ENCODE data around the gene MDP1. TPM values are rescaled to one million over a fixed set of nuclear protein-coding genes. Genes with fewer than 3 reads are reported as not detected.

MDP1 gene
- total and polyA plus RNA-seq, 10 of the 15 experiments (the other 5 are each of a cell fraction or from before 2014, with no cell fraction given): 10.4 to 45.8 (median 23.5) TPM

GRCh38 chr14:24172871-24173281 is 43.0 kb downstream of the MDP1 start:
- 87% methylated on average over 20 of the region's 20 CpGs for WGBS (ENCODE audit: insufficient coverage, insufficient replicate concordance, low lambda C conversion rate, missing lambda C conversion rate)
- no peak overlapping the region; the same call in 1 of the 2 replicates for H3K27ac ChIP-seq (ENCODE audit: control insufficient read depth, insufficient read depth)
- peaks cover 4 to 6% of the 10 kb centered on the region in 2 experiments; a peak in 3 of 4 replicates for H3K36me3 ChIP-seq (ENCODE audit: control insufficient read depth in 2 of 2, insufficient read depth in 2 of 2, low read length in 1 of 2)
- DNase-seq (ENCODE audit: low read depth, low spot score) (no peak), FAIRE-seq (no peak), ATAC-seq (no peak)
- TF ChIP-seq GABPA (IDR thresholded peaks at IDR 0.05; ENCODE audit: low read depth) (no peak), POLR2AphosphoS5 (IDR thresholded peaks at IDR 0.05; ENCODE audit: low read length) (peak; percentile 55), ZBTB33 (IDR thresholded peaks at IDR 0.05) (no peak), CREM (IDR thresholded peaks at IDR 0.05; ENCODE audit: low read depth) (no peak), MLLT1 (IDR thresholded peaks at IDR 0.05) (peak; percentile 91), BHLHE40 (IDR thresholded peaks at IDR 0.05; ENCODE audit: borderline replicate concordance in 1 of 2, low read depth in 2 of 2, low read length in 1 of 2) (no peak), ZBTB40 (IDR thresholded peaks at IDR 0.05; ENCODE audit: borderline replicate concordance) (no peak), IKZF1 (conservative IDR thresholded peaks at IDR 0.05) (no peak), JUND (IDR thresholded peaks at IDR 0.05; ENCODE audit: low read depth, low read length) (no peak), POLR2A (IDR thresholded peaks at IDR 0.05; ENCODE audit: low read depth, low read length) (peak; percentile 42)
- ChIA-PET POLR2A (interaction anchor here (0.6 to 2.8 kb wide), 4 partner anchors 12 to 56 kb away, joined by 3 to 11 read pairs (median 8); partner anchors contain the start of genes IPO4, IRF9 and RNF31), CTCF (interaction anchor here (0.7 to 1.5 kb wide), 4 partner anchors 12 to 98 kb away, joined by 3 to 4 read pairs (median 3); partner anchors contain the start of genes IRF9 and MDP1), RAD21 (ENCODE audit: unreplicated experiment) (no interaction called here), SMC1A (ENCODE audit: uncharacterized antibody, unreplicated experiment) (interaction anchor here (1.0 kb wide), 1 partner anchor 11 kb away, joined by 3 read pairs; the partner anchor contains the start of gene IRF9)
- peak overlapping the region; percentile 69; the same call in 1 of the 2 replicates for H3K9ac ChIP-seq (ENCODE audit: control insufficient read depth, insufficient read depth, low read length)
- BruUV-seq (replicated peaks): no TSS peak
- in situ Hi-C loops (cut with MboI) (no loop called here), intact Hi-C loops (cut with micrococcal nuclease; ENCODE audit: unreplicated experiment) (no loop called here)
- H3K4me3 ChIP-seq: peak overlapping the region; percentile 62
- no peaks in the 10 kb centered on the region for H3K27me3 ChIP-seq (replicated peaks in 1 of 2; ENCODE audit: control insufficient read depth in 2 of 2, insufficient read depth in 2 of 2, low read length in 1 of 2)
- peaks cover 6% of the 10 kb centered on the region for H3K79me2 ChIP-seq (ENCODE audit: control insufficient read depth, insufficient read depth, low read length)
- no peaks in the 10 kb centered on the region for H3K4me1 ChIP-seq (ENCODE audit: control insufficient read depth, insufficient read depth, low read length)
- H2AFZ ChIP-seq (ENCODE audit: control insufficient read depth, low read depth, low read length): no peak overlapping the region
- peak overlapping the region; percentile 68 for H3K4me2 ChIP-seq (ENCODE audit: control insufficient read depth, insufficient read depth)
- no peaks in the 10 kb centered on the region for H4K20me1 ChIP-seq (ENCODE audit: control insufficient read depth, insufficient read depth)
- H3K9me3 ChIP-seq (replicated peaks; ENCODE audit: control insufficient read depth, insufficient read depth, low read length): no peaks in the 10 kb centered on the region

All from GM12878 (cell line).